Measurements from ENCODE around the gene GP9.
A peak's percentile ranks its signal among the peaks of the same experiment; 100 is the strongest.

GP9 gene

GRCh38 chr3:129060276-129061022 is at the start of gene GP9:
Gene GP9, plus strand, starts transcription at chr3:129060779. Its CDS starts 961 bp downstream, at chr3:129061740.
- DNase-seq, result no peak

- no peak for DNase-seq
Observed at GRCh38 chr3:129013491-129013891, 47.1 kb upstream of the GP9 start.

DNA sequence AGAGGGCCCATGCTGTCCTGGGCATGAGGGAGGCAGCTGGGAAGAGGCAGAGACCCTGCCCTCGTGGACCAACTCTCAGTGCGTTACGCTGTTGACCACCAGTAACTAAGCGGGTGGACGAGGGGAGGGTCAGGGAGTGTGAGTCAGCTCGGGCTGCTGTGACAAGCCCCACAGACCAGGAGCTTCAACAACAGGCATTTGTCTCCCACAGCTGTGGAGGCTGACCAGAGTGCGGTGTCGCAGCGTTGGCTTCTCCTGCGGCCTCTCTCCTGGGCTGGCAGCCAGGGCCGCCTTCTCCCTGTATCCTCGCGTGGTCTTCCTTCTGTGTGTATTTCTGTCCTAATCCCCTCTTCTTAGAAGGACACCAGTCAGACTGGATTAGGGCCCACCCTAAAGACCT is 46.4 kb upstream of the GP9 start:
- DNase-seq, result no peak

GRCh38 chr3:129014793-129015345 is 45.7 kb upstream of the GP9 start:
- no peak for DNase-seq

GRCh38 chr3:129015388-129016105 is 45.0 kb upstream of the GP9 start:
- DNase-seq, result peak; percentile 76

- DNase-seq, result peak; percentile 76
Observed at GRCh38 chr3:129016356-129016719, 44.2 kb upstream of the GP9 start.

- DNase-seq, result no peak
Observed at GRCh38 chr3:129016720-129017483, 43.7 kb upstream of the GP9 start.

DNA sequence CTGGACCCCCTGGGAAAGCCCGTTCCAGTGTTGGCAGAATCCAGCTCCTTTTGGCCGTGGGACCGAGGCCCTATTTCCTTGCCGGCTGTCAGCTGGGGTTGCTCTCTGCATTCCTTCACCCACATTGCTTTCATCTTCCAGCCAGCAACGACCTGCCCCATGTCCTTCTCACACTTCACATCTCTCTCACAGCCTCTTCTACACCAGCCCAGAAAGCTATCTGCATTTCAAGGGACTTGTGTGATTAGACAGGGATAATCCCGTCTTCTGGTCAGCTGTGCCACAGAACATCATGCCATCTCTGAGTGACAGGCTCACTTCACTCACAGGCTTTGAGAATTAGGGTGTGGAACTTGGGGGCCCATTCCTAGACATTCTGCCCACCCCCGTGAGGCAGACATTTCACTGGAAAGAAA is 43.1 kb upstream of the GP9 start:
- no peak for DNase-seq

GRCh38 chr3:129018271-129018670 is 42.3 kb upstream of the GP9 start:
- DNase-seq, result no peak

GRCh38 chr3:129018751-129019150 is 41.8 kb upstream of the GP9 start:
- no peak for DNase-seq

DNA sequence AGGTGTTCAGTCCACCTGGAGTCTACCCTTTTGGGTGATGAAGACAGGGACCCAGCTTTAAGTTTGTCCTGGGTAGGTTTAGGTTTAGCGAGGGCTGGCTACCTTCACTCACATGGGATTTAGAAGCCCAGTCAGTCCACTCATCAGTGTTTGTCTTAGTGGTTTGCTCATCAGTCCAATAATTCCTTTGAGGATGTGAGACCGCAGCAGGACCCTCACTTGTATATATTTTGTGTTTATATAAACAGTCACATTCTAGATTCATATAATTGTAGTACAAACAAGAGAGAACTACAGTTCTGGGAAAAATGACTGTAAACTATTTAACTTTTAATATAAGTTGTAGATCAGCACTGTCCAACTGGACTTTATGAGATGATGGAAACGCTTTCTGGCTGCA is 41.3 kb upstream of the GP9 start:
- no peak for DNase-seq

GRCh38 chr3:129020691-129021090 is 39.9 kb upstream of the GP9 start:
- DNase-seq, result no peak

- no peak for DNase-seq
Observed at GRCh38 chr3:129021140-129021551, 39.4 kb upstream of the GP9 start.

GRCh38 chr3:129022114-129023007 is 38.2 kb upstream of the GP9 start:
- DNase-seq, result no peak

GRCh38 chr3:129023008-129023358 is 37.6 kb upstream of the GP9 start:
- no peak for DNase-seq

DNA sequence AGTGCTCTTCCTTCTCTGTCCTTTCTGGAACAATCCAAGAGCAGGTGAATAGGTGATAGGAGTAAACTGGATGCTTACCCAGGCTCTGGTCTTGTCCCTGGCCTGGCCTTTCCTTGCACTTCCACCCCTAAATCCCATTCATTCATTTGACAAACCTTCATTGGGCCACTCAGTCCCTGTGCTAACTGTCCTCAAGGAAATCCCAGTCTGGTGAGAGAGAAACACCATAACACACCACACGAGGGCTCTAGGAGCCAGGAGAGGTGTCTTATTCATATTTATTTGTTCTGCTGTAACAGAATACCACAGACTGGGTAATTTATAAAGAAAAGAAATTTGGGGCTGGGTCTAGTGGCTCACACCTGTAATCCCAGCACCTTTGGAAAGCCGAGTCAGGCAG is 36.7 kb upstream of the GP9 start:
- DNase-seq, result no peak

GRCh38 chr3:129025108-129025507 is 35.5 kb upstream of the GP9 start:
- DNase-seq, result no peak

- DNase-seq, result no peak
Observed at GRCh38 chr3:129025691-129026435, 34.7 kb upstream of the GP9 start.

GRCh38 chr3:129026728-129027543 is 33.6 kb upstream of the GP9 start:
- peak; percentile 94 for DNase-seq

- DNase-seq, result no peak
Observed at GRCh38 chr3:129027544-129027880, 33.1 kb upstream of the GP9 start.

- DNase-seq, result no peak
Observed at GRCh38 chr3:129028866-129029265, 31.7 kb upstream of the GP9 start.
